Endothelial cell of umbilical vein (primary cell): ENCODE results near the gene COASY. TPM values are rescaled to one million over a fixed set of nuclear protein-coding genes. Genes with fewer than 3 reads are reported as not detected.

Experiments used
- BruUV-seq: library from RNA; stranded (reverse); fragments of 400-500 nt; replicated peaks from 2 replicates; lab custom pipeline; 2021; lab: Mats Ljungman, UMichigan
- CTCF ChIA-PET: fragments of 300-600, 350-600 bp; sonication (Branson Sonifier 250); formaldehyde crosslinking; loops from one replicate; lab custom pipeline; 2021; ENCODE audit warnings: antibody characterized with exemption, inconsistent platforms; lab: Charles Lee
- POLR2A ChIA-PET: fragments of 300-600, 350-600 bp; sonication (Branson Sonifier 250); formaldehyde crosslinking; loops from one replicate; lab custom pipeline; 2021; ENCODE audit warnings: antibody characterized with exemption, inconsistent platforms; lab: Charles Lee
- DNase-seq: peaks from one replicate; pipeline ENCODE4 v3.0.0-alpha.2; 2011; ENCODE audit warnings: low read depth, low spot score
- FAIRE-seq: peaks from 2 replicates; lab custom pipeline; 2011; peaks lifted over from hg19 to GRCh38; lab: Jason Lieb, UNC
- H2AFZ ChIP-seq: 2 replicates; pipeline ENCODE4 v1.6.0; 2012; ENCODE audit warnings: low read depth, low read length, control low read depth, inconsistent platforms
- H3K27ac ChIP-seq: 2 replicates; pipeline ENCODE4 v1.5.1; 2011; ENCODE audit warnings: low read depth, mild to moderate bottlenecking, control low read depth, low read length, moderate library complexity; ENCODE audit not compliant: insufficient read depth
- H3K27me3 ChIP-seq, 2 experiments: 2 replicates each; pipeline versions ENCODE4 v1.6.0 to v1.6.1; 2011; ENCODE audit warnings: low read length in 2 of 2, mixed read lengths in 1 of 2; ENCODE audit not compliant: control insufficient read depth in 2 of 2, insufficient read depth in 2 of 2
- H3K36me3 ChIP-seq, 2 experiments: 2 replicates in 1 of 2; 3 replicates in 1 of 2; pipeline ENCODE4 v1.5.1; 2011; ENCODE audit warnings: low read length in 2 of 2, mild to moderate bottlenecking in 1 of 2, moderate library complexity in 1 of 2; ENCODE audit not compliant: control insufficient read depth in 2 of 2, insufficient read depth in 2 of 2; ENCODE audit errors: extremely low read depth in 1 of 2
- H3K4me1 ChIP-seq: 3 replicates; pipeline ENCODE4 v1.5.1; 2011; ENCODE audit warnings: mild to moderate bottlenecking, low read length; ENCODE audit not compliant: control insufficient read depth, insufficient read depth; ENCODE audit errors: extremely low read depth
- H3K4me2 ChIP-seq: 2 replicates; pipeline ENCODE4 v1.6.1; 2011; ENCODE audit warnings: low read length, control low read depth, mixed read lengths; ENCODE audit not compliant: insufficient read depth
- H3K4me3 ChIP-seq, 3 experiments: fragments of 200-600 bp in 1 of 3; sonication (generic), shearing (Covaris generic) in 1 of 3; replicated peaks in 1 of 3; 2 replicates each; pipeline ENCODE4 v1.5.1; 2011 to 2016; ENCODE audit warnings: control low read depth in 3 of 3, low read length in 3 of 3, mild to moderate bottlenecking in 2 of 3, inconsistent platforms in 1 of 3, low read depth in 1 of 3, moderate library complexity in 1 of 3; ENCODE audit not compliant: insufficient read depth in 1 of 3
- H3K79me2 ChIP-seq: 2 replicates; pipeline ENCODE4 v1.6.0; 2012; ENCODE audit warnings: low read length, inconsistent platforms; ENCODE audit not compliant: control insufficient read depth, insufficient read depth
- H3K9ac ChIP-seq: replicated peaks from 2 replicates; pipeline ENCODE3; 2011; ENCODE audit warnings: low read length, control low read depth; ENCODE audit not compliant: insufficient read depth; ENCODE audit errors: extremely low read depth
- H3K9me1 ChIP-seq: replicated peaks from 3 replicates; pipeline ENCODE4 v1.6.0; 2011; ENCODE audit warnings: mild to moderate bottlenecking, low read length; ENCODE audit not compliant: control insufficient read depth, insufficient read depth; ENCODE audit errors: extremely low read depth
- H3K9me3 ChIP-seq: replicated peaks from 2 replicates; pipeline ENCODE4 v1.5.1; 2012; ENCODE audit warnings: low read length, inconsistent platforms; ENCODE audit not compliant: control insufficient read depth, insufficient read depth
- H4K20me1 ChIP-seq: replicated peaks from 2 replicates; pipeline ENCODE3; 2011; ENCODE audit warnings: mild to moderate bottlenecking, low read length; ENCODE audit not compliant: control insufficient read depth, insufficient read depth; ENCODE audit errors: extremely low read depth
- GATA2 ChIP-seq: IDR thresholded peaks from 2 replicates; pipeline ENCODE4 v1.7.0; 2011; ENCODE audit warnings: low read depth, mild to moderate bottlenecking, moderate library complexity, mixed read lengths, low read length; ENCODE audit not compliant: insufficient read length, insufficient read depth
- POLR2A ChIP-seq: IDR thresholded peaks from 2 replicates; pipeline ENCODE4 v1.6.1; 2012; ENCODE audit warnings: low read depth, mild to moderate bottlenecking, control low read depth, low read length
- POLR2AphosphoS5 ChIP-seq: IDR thresholded peaks from 2 replicates; pipeline ENCODE4 v1.6.1; 2012; ENCODE audit warnings: low read depth, mild to moderate bottlenecking, control low read depth, low read length, moderate library complexity; ENCODE audit not compliant: insufficient read depth
- dilution Hi-C: fragments of 300-500 bp; cut with MboI; formaldehyde crosslinking; loops from one replicate; pipeline ENCODE4 v1.15.0; 2019; ENCODE audit warnings: low sequenced_read_pairs; ENCODE audit not compliant: extremely low pct_ligation_motif_present
- intact Hi-C: fragments of 100-400 bp; cut with micrococcal nuclease; formaldehyde crosslinking; loops from one replicate; pipeline ENCODE4 v1.10.0; 2022
- polyA plus RNA-seq, 4 experiments: library from polyadenylated mRNA; depleted of rRNA in 3 of 4; stranded (reverse) in 3 of 4; unstranded in 1 of 4; fragments of >200 nt; gene quantifications; 2 replicates each; pipeline versions ENCODE4 v1.2.1 to v1.2.3, GENCODE V29; 2011 to 2012; ENCODE audit warnings: missing spikeins in 1 of 4
- total RNA-seq: library from RNA; stranded (reverse); gene quantifications from 2 replicates; pipeline ENCODE4 v1.2.3, GENCODE V29; 2021

COASY gene
- total and polyA plus RNA-seq, 2 donors (not counting 3 experiments of a cell fraction or from before 2014, with no cell fraction given) = 39.6 to 69.2 TPM

DNA sequence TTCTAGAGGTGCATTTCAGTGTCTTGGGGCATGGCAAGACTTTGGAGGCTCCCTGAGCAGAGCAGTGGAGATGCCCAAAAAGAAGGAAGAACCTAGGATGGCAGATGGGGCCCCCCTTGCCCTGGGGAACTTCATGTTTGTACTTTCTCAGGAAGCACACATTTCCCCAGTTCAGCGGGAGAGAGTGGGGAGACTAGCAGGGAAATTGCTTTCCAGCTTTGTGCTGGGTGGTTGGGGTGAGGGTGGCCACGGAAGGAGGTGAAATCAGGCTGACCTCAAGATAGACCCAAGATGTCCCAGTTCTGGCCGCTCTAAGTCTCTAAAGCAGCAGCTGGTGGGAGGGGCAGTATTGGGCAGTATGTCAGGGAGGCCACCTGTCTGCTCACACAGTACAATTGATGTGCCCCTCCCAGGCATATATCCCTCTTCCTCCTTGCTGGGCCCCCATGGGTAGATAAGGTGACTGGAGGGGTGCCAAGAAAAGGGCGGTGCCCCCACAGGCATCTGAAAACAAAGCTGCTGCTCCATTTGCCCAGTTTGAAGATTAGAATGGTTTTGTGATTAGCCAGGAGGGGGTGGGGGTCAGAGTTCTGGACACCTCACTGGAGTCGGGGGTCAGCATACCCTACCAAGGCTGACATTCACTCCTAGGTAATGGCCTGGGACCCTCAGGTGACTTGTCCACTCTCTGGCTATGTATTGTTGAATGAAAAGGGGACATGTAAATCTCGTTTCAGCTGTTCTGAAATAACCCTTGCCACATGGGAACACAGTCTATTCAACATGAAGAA, 43.0 kb upstream of the COASY start:
- H3K9me1 ChIP-seq = no peaks in the 10 kb centered on the region
- TF ChIP-seq POLR2A (no peak), GATA2 (peak; percentile 83), POLR2AphosphoS5 (peak; percentile 46)
- DNase-seq = peak; percentile 81
- H3K4me1 ChIP-seq = peaks cover 58% of the 10 kb centered on the region
- peak overlapping the region; percentile 48 for H3K4me2 ChIP-seq
- H2AFZ ChIP-seq = no peak overlapping the region
- H3K27me3 ChIP-seq = no peaks in the 10 kb centered on the region
- BruUV-seq = TSS peak; percentile 4
- ChIA-PET CTCF (interaction anchor here (0.6 to 5.4 kb wide), 27 partner anchors 8 to 335 kb away, joined by 3 to 190 read pairs (median 9); partner anchors contain the start of genes CAVIN1 and STAT3), POLR2A (interaction anchor here (1.5 to 4.5 kb wide), 8 partner anchors 8 to 200 kb away, joined by 4 to 38 read pairs (median 13); partner anchors contain the start of genes CAVIN1 and NAGLU)
- peak overlapping the region; percentile 97 for H3K9ac ChIP-seq
- FAIRE-seq = no peak
- H3K9me3 ChIP-seq = no peaks in the 10 kb centered on the region
- peak overlapping the region in 1 of 3 experiments; percentile 20 for H3K4me3 ChIP-seq
- dilution Hi-C loops (loop anchor here (25.0 kb wide), 1 partner anchor 182 kb away; no protein-coding TSS in a partner anchor), intact Hi-C loops (loop anchor here (1.0 kb wide), 4 partner anchors 8 to 199 kb away; partner anchors contain the start of genes CAVIN1 and NAGLU)
- peaks cover 0 to 3% of the 10 kb centered on the region in 2 experiments for H3K36me3 ChIP-seq
- peak overlapping the region; percentile 100 for H3K27ac ChIP-seq
- H3K79me2 ChIP-seq = no peaks in the 10 kb centered on the region
- H4K20me1 ChIP-seq = no peaks in the 10 kb centered on the region
